Hepatocyte (in vitro differentiated cells): ENCODE results near the gene CNTN4. TPM values are rescaled to one million over a fixed set of nuclear protein-coding genes. Genes with fewer than 3 reads are reported as not detected.

Experiments
- DNase-seq: peaks from one replicate; pipeline ENCODE4 v3.0.0-alpha.2; 2016; ENCODE audit warnings: low spot score
- H2AFZ ChIP-seq: fragments of 200-600 bp; sonication (generic); 2 replicates; pipeline ENCODE4 v1.6.0; 2016; ENCODE audit warnings: antibody characterized with exemption, mild to moderate bottlenecking
- H3K27ac ChIP-seq: fragments of 200-600 bp; sonication (generic); 2 replicates; pipeline ENCODE4 v1.5.1; 2016; ENCODE audit warnings: mild to moderate bottlenecking
- H3K27me3 ChIP-seq: fragments of 200-600 bp; sonication (generic); 2 replicates; pipeline ENCODE4 v1.6.1; 2016
- H3K36me3 ChIP-seq: fragments of 200-600 bp; sonication (generic); replicated peaks from 2 replicates; pipeline ENCODE4 v1.5.1; 2016; ENCODE audit warnings: low read depth; ENCODE audit not compliant: insufficient read depth
- H3K4me1 ChIP-seq: fragments of 200-600 bp; sonication (generic); 2 replicates; pipeline ENCODE4 v1.5.1; 2016; ENCODE audit warnings: mild to moderate bottlenecking, moderate library complexity; ENCODE audit not compliant: insufficient read depth
- H3K4me2 ChIP-seq: fragments of 200-600 bp; sonication (generic); 2 replicates; pipeline ENCODE4 v1.6.0; 2016
- H3K4me3 ChIP-seq: fragments of 200-600 bp; sonication (generic); 2 replicates; pipeline ENCODE4 v1.5.1; 2016; ENCODE audit warnings: mild to moderate bottlenecking
- H3K79me2 ChIP-seq: fragments of 200-600 bp; sonication (generic); 2 replicates; pipeline ENCODE4 v1.6.0; 2017; ENCODE audit warnings: mild to moderate bottlenecking
- H3K9me2 ChIP-seq: fragments of 200-600 bp; sonication (generic); replicated peaks from 2 replicates; pipeline ENCODE4 v1.6.0; 2017; ENCODE audit warnings: mild to moderate bottlenecking; ENCODE audit not compliant: insufficient read depth
- H3K9me3 ChIP-seq: fragments of 200-600 bp; sonication (generic); 2 replicates; pipeline ENCODE4 v1.5.1; 2016; ENCODE audit warnings: low read depth, mild to moderate bottlenecking
- H4K20me1 ChIP-seq: fragments of 200-600 bp; sonication (generic); 2 replicates; pipeline ENCODE4 v1.6.0; 2016; ENCODE audit warnings: mild to moderate bottlenecking; ENCODE audit not compliant: insufficient read depth, poor library complexity, severe bottlenecking
- CTCF ChIP-seq: fragments of 200-600 bp; sonication (generic); IDR thresholded peaks from 2 replicates; pipeline ENCODE4 v1.5.1; 2016; ENCODE audit warnings: antibody characterized with exemption, mild to moderate bottlenecking; ENCODE audit not compliant: poor library complexity
- EZH2 ChIP-seq: fragments of 200-600 bp; sonication (generic); IDR thresholded peaks from 2 replicates; pipeline ENCODE4 v1.6.1; 2016; ENCODE audit warnings: antibody characterized with exemption, mild to moderate bottlenecking, borderline replicate concordance
- EZH2phosphoT487 ChIP-seq: fragments of 200-600 bp; sonication (generic); IDR thresholded peaks from one replicate; pipeline ENCODE4 v1.6.1; 2018; ENCODE audit warnings: antibody characterized with exemption, mild to moderate bottlenecking, low read depth, moderate library complexity; ENCODE audit not compliant: unreplicated experiment, severe bottlenecking
- WGBS: methylation state at CpG from one replicate; pipeline ENCODE4 v1.1.6; 2016; ENCODE audit warnings: low lambda C conversion rate; ENCODE audit errors: missing lambda C conversion rate; 5-methylcytosine and 5-hydroxymethylcytosine counted together
- polyA plus RNA-seq: library from polyadenylated mRNA; unstranded; fragments of >200 nt; fragmentation: Nextera tagmentation; extraction: Ambion mirVana; gene quantifications from 2 replicates; pipeline ENCODE4 v1.2.1, GENCODE V29; 2016
- total RNA-seq: library from RNA; depleted of rRNA; stranded (reverse); fragments of >200 nt; gene quantifications from 2 replicates; pipeline ENCODE4 v1.2.3, GENCODE V29; 2014

The CNTN4 gene
- total and polyA plus RNA-seq, 2 experiments from 2014 or later = 17.6 to 30.3 TPM

GRCh38 chr3:3059645-3060044 is 961.0 kb downstream of the CNTN4 start:
- no peak overlapping the region for H2AFZ ChIP-seq
- no peaks in the 10 kb centered on the region for H3K9me3 ChIP-seq
- H3K27ac ChIP-seq = no peak overlapping the region
- no peak overlapping the region for H3K4me2 ChIP-seq
- no peaks in the 10 kb centered on the region for H3K79me2 ChIP-seq
- no peaks in the 10 kb centered on the region for H3K27me3 ChIP-seq
- TF ChIP-seq EZH2 (no peak), CTCF (no peak), EZH2phosphoT487 (no peak)
- H3K36me3 ChIP-seq = no peaks in the 10 kb centered on the region
- no peaks in the 10 kb centered on the region for H3K4me1 ChIP-seq
- H3K4me3 ChIP-seq = no peak overlapping the region
- no peak for DNase-seq
- H4K20me1 ChIP-seq = no peaks in the 10 kb centered on the region
- 78% methylated on average over 1 of the region's 1 CpG for WGBS
- H3K9me2 ChIP-seq = no peaks in the 10 kb centered on the region

DNA sequence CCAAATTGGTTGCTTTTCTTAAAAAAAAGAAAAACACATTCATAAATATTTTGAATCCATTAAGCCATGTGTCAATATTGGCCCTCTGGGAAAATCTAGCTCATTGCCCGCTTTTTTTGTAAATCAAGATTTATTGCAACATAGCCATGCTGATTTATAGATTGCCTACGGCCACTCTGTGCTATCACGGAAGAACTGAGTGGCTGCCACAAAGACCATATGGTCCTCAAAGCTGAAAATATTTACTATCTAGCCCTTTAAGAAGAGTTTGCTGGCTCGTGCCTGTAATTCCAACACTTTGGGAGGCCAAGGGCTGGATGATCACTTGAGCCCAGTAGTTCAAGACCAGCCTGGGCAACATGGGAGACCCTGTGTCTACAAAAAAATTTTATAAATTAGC is 965.6 kb downstream of the CNTN4 start:
- no peak overlapping the region for H3K4me2 ChIP-seq
- TF ChIP-seq EZH2 (no peak), EZH2phosphoT487 (no peak), CTCF (no peak)
- H3K27me3 ChIP-seq = no peaks in the 10 kb centered on the region
- no peak for DNase-seq
- H3K36me3 ChIP-seq = no peaks in the 10 kb centered on the region
- no peaks in the 10 kb centered on the region for H3K79me2 ChIP-seq
- H2AFZ ChIP-seq = no peak overlapping the region
- no peak overlapping the region for H3K27ac ChIP-seq
- H3K9me3 ChIP-seq = no peaks in the 10 kb centered on the region
- WGBS = 51% methylated on average over 4 of the region's 4 CpGs
- H3K4me3 ChIP-seq = no peak overlapping the region
- no peaks in the 10 kb centered on the region for H3K9me2 ChIP-seq
- no peaks in the 10 kb centered on the region for H4K20me1 ChIP-seq
- no peaks in the 10 kb centered on the region for H3K4me1 ChIP-seq

- Histone ChIP-seq H3K27me3 (no peaks in the 10 kb centered on the region), H3K79me2 (no peaks in the 10 kb centered on the region), H2AFZ (no peak overlapping the region), H3K27ac (no peak overlapping the region), H3K4me3 (no peak overlapping the region), H3K9me3 (no peaks in the 10 kb centered on the region), H4K20me1 (no peaks in the 10 kb centered on the region), H3K9me2 (no peaks in the 10 kb centered on the region), H3K4me2 (no peak overlapping the region), H3K4me1 (no peaks in the 10 kb centered on the region), H3K36me3 (no peaks in the 10 kb centered on the region)
- TF ChIP-seq EZH2 (no peak), EZH2phosphoT487 (no peak), CTCF (no peak)
- 84% methylated on average over 2 of the region's 2 CpGs for WGBS
- DNase-seq = no peak
Observed at GRCh38 chr3:3065876-3066275, 967.2 kb downstream of the CNTN4 start.

DNA sequence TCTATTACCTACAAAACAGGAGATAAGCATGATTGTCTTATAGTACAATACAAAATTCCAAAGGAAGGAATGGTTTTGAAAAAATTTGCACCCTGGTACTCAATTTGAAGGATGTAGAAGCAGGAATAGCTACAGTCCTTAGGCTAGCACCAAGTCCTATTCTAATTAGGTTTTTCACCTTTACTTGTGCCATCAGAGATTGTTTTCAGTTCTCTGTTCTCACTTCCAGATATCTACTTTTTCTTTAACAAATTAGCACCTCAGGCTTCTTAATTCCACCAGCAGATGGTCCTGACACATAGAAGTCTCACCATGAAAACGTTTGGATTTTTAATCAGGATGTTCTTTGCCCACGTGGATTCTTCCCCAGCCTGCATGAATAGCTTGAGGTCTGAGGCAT is 967.7 kb downstream of the CNTN4 start:
- Histone ChIP-seq H4K20me1 (no peaks in the 10 kb centered on the region), H3K27me3 (no peaks in the 10 kb centered on the region), H3K4me3 (no peak overlapping the region), H3K4me1 (no peaks in the 10 kb centered on the region), H3K79me2 (no peaks in the 10 kb centered on the region), H2AFZ (no peak overlapping the region), H3K27ac (no peak overlapping the region), H3K9me2 (no peaks in the 10 kb centered on the region), H3K36me3 (no peaks in the 10 kb centered on the region), H3K9me3 (no peaks in the 10 kb centered on the region), H3K4me2 (no peak overlapping the region)
- no peak for DNase-seq
- WGBS = 44% methylated on average over 2 of the region's 2 CpGs
- TF ChIP-seq EZH2phosphoT487 = no peak
- no peak for TF ChIP-seq CTCF
- TF ChIP-seq EZH2 = no peak
